GM19397 (cell line): ENCODE results near the gene ZNF264.
"Not testable (repeated sequence)": the region's sequence is repeated elsewhere in the genome, so short reads cannot be mapped to it uniquely, and the experiment has no call there.

Experiments used
- ATAC-seq: cut with Tn5 transposase; IDR thresholded peaks from one replicate; pipeline ENCODE4 v1.9.1; 2021; ENCODE audit warnings: mild to moderate bottlenecking, moderate library complexity; ENCODE audit not compliant: unreplicated experiment

ZNF264 gene

GRCh38 chr19:57191141-57192076 lies at the start of gene ZNF264:
Gene ZNF264 (plus strand): TSS chr19:57191500. CDS start chr19:57191914, 414 bp downstream.
- peak; percentile 95 for ATAC-seq

DNA sequence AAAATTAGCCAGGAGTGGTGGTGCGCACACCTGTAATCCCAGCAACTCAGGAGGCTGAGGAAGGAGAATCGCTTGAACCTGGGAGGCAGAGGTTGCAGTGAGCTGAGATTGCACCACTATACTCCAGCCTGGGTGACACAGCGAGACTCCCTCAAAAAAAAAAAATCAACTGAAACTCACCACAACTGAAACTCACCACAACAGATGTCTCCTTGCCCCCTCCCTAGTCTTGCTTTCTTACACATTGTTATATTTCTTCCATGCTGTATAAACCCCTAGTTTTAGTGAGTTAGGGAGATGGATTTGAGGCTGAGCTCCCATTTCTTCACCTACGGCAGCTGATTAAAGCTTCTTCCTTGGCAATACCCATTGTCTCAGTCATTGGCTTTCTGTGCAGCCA lies 49.6 kb upstream of the ZNF264 start:
- no peak for ATAC-seq

DNA sequence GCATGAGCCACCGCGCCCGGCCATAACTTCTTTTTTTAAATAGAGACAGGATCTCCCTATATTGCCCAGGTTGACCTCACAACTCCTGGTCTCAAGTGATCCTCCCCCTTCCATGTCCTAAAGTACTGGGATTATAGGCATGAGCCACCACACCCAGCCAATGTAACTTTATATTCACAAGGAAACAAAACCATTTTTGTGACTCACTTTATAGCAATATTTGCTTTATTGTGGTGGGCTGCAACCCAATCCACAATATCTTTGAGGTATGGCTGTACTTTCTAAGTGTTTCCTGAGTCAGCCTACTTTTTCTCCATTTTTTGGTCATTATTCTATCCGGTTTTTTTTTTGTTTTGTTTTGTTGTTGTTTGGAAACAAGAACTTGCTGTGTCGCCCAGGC lies 38.4 kb upstream of the ZNF264 start:
- ATAC-seq = no peak

GRCh38 chr19:57161985-57162539 lies 29.2 kb upstream of the ZNF264 start:
- no peak for ATAC-seq

GRCh38 chr19:57165846-57166245 lies 25.5 kb upstream of the ZNF264 start:
- no peak for ATAC-seq

- no peak for ATAC-seq
Observed at GRCh38 chr19:57167385-57167784, 23.9 kb upstream of the ZNF264 start, which contains the start of gene DUXA. Gene DUXA (minus strand): TSS chr19:57167485. CDS start chr19:57167443, 42 bp downstream.

DNA sequence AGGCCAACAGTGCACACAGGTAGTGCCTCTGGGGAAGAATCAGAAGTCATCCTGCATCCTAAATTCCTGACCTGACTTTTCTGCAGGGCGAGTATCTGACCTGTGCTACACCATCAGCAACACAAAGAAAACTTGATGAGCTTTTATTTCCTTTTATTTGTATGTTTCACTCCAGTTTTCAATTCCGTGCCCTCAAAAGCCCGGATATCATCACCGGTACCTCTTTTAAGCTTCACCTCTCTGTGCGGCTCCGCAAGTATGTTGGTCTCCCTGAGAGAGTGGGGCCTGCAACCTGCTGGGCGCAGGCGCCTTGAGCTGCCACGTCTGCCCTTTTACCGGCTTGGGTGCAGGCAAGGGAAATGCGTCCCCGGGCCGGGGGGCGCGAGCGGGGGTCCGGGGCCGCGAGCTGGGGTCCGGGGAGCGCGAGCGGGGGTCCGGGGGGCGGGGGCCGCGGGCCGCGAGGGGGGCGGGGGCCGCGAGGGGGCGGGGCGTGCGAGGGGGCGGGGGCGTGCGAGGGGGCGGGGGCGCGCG lies 19.7 kb upstream of the ZNF264 start:
- no peak for ATAC-seq

DNA sequence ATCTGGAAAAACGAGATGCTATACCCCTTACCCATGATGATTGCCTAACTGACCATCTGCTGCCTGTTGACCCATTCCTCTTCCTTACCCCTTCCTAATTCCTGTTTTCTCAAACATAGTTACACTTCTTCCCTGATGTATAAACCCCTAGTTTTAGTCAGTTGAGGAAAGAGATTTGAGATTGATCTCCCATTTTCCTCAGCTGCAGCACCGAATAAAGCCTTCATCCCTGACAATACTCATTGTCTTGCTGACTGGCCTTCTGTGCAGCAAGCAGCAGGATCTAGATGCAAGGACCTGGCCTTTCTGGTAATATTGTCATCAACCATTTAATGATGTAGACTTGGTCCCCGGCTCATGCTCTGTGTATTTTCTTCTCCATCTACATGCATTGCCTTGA lies 999 bp upstream of the ZNF264 start:
- no peak for ATAC-seq

- ATAC-seq = peak; percentile 4
Observed at GRCh38 chr19:57192077-57192420, 749 bp downstream of the ZNF264 start.

- no peak for ATAC-seq
Observed at GRCh38 chr19:57192993-57193392, 1.7 kb downstream of the ZNF264 start.

DNA sequence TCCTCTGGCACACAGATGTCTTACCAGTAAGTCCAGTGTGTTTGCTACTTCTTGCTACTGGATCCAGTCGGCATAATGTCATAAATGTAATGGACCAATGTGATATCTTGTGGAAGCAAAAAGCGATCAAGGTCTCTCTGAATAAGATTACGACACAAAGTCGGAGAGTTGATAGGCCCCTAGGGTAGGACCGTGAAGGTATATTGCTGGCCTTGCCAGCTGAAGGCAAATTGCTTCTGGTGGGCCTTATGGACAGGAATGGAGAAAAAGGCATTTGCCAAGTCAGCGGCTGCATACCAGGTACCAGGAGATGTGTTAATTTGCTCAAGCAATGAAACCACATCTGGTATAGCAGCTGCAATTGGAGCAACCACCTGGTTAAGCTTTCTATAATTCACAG lies 6.6 kb downstream of the ZNF264 start:
- ATAC-seq = not testable (repeated sequence)

DNA sequence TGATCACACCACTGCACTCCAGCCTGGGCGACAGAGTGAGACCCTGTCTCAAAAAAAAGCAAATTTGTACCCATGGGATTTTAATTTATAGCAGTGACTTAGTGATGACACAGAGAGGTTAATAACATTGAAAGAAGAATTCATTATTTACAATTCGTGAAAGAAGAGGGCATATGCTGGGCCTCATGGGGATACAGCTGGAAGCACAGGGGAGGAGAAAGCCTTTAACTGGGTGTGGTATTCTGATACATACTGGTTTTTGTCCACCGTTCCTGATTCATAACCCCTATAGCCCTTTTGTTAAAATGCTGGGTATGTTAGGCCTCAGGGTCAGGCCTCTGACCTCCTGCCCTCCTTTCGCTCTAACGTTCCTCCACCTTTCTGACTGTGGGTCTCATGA lies 10.9 kb downstream of the ZNF264 start:
- no peak for ATAC-seq

DNA sequence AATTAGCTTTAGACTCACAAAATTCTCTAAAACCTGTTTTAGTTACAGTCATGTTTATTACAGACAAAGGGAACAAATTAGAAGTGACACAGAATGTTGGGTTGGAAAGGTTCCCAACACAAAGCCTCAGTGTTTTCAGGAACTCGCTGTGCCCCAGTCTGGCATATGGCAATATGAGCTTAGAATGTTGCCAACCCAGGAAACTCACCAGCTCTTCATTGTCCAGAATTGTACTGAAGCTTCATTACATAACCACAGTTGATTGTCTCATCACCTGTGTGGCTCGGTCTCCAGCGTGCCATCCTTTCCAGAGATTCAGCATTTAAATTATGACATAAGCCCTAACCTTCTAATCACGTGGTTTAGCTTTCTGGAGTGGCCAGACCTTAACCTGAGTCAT lies 19.1 kb downstream of the ZNF264 start:
- no peak for ATAC-seq

- no peak for ATAC-seq
Observed at GRCh38 chr19:57212109-57212508, 20.8 kb downstream of the ZNF264 start.

DNA sequence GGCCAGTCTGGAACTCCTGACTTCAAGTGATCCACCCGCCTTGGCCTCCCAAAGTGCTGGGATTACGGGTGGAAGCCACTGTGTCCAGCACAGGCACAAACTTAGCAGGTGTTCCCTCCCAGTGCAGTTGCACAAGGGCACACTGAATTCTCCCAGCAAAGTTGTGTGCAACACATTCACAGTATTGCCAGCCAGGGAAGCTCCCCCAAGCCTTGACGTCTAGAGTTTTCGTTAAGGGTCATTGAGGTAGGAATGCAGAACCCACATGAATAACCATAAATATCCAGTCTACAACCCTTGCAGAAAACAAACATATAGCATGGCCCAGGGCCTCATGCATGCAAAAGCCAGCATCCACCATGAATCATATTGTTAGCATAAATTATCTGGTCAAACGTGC lies 36.2 kb downstream of the ZNF264 start:
- no peak for ATAC-seq

DNA sequence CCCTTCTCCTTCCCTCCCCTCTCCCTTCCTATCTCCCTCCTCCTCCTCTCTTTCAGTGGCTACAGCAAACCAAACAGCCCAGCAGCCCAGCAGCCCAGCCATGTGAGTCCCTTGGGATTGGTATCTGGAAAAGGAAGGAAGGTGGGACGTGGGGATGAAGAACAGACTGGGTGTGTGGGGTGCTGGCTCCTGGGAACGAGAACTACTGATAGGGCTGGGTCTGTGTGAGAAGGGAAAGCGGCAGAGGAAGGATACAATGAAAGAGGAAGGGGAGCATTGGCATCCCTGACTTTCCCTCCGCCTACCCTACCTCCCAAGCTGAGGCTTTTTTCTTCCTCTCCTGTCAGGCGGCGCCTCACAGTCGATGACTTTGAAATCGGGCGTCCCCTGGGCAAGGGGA lies 40.4 kb downstream of the ZNF264 start:
- no peak for ATAC-seq

DNA sequence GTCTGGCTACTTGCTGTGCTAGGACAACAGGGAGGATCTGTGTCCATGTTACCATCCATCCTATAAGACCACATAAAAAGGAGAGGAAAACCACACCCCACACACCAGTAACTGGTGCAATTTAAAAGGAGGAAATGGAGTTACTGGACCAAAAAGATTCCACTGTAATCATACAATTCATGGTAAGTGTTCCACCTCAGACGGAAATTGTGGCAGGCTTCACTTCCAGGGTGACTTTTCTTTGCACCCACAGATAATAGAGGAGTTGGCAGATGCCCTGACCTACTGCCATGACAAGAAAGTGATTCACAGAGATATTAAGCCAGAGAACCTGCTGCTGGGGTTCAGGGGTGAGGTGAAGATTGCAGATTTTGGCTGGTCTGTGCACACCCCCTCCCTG lies 41.9 kb downstream of the ZNF264 start:
- ATAC-seq = no peak

DNA sequence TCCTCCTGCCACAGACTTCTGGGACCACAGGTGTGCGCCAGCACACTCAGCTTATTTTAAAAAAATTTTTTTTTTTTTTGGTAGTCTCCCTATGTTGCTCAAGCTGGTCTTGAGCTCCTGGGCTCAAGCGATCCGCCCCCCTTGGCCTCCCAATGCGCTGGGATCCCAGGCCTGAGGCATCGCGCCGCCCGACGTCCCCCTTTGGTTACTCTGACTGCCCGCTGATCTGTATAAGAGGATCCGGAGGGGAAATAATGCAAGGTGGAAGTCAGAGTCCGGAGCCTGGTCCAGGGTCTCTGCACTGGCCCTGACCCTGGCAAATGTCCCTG lies 48.6 kb downstream of the ZNF264 start:
- ATAC-seq = no peak

DNA sequence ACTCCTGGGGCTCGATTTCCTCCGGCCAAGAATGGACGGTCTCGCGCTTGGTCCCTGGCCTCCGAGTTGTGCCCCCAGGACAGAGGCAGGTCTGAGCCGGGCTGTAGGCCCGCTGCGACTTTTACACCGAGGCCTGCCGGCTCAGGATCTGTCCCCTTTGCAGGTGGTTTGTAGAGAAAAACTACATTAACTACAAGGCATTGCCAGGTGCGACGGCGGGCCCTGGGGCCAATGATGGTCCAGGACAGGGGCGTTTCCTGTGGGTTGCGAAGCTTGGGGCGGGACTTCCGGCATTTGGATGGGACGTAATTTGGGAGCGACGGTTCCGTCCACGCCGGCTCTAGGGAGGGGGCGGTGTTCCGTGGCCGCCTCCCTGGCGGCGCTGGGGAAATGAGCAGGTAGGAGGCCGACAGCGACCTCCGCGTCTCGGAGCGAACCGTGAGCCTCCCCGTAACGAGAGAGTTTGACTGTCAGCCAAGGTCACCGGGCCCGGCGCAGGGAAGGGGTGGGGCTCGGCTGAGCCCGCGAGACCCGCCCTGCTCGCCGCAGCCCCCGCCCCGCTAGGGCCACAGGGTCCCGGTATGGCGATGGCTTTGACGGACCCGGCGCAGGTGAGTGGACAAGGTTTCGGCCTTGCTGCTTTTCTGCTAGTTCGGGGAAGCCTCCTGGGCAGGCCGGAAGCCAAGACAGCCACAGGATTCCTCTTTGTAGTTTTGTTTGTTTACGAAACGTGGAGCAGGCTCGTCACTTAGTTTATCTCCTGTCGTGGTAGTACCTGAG lies 49.2 kb downstream of the ZNF264 start, which contains the start of gene ZNF805:
Gene ZNF805 (plus strand): TSS at position 322 of the 780 bp plus-strand sequence. CDS start 260 bp downstream, at position 582.
- ATAC-seq = peak; percentile 95

GRCh38 chr19:57241176-57241575 lies 49.9 kb downstream of the ZNF264 start:
- ATAC-seq = no peak

- ATAC-seq = no peak
Observed at GRCh38 chr19:57242821-57243220, 51.5 kb downstream of the ZNF264 start.
